ENCODE results near the gene CCDC150. TPM values are rescaled to one million over a fixed set of nuclear protein-coding genes. Genes with fewer than 3 reads are reported as not detected.

The CCDC150 gene
- total and polyA plus RNA-seq, 4 experiments from 2014 or later, result 0.44 to 0.87 TPM; not detected in 2

DNA sequence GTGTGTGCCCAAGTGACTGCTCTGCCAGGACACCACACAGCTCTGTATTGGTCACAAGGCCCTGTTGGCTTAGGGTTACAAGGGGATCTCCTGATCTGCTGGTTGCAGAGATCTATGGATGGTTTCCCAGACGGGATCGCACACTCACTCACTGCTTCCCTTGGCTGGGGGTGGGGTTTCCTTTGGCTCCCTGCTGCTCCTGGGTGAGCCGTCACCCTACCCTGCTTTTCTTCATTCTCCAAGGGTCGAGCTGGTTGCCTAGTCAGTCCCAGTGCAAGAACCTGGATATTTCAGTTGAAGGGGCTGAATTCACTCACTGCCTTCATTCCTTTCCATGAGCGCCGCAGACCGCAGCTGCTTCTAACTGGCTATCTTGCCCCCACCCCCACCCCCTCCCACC lies 103.7 kb downstream of the CCDC150 start:
- ChIA-PET POLR2A (ENCODE audit: partially characterized antibody) (no interaction called here), CTCF (ENCODE audit: partially characterized antibody) (interaction anchor here (2.6 kb wide), 1 partner anchor 7 kb away, joined by 14 read pairs; no protein-coding TSS in a partner anchor)
- H3K4me1 ChIP-seq (ENCODE audit: insufficient read depth, low read length), result no peaks in the 10 kb centered on the region
- Mint-ChIP-seq H3K9me3 (peaks cover 0 to 9% (median 3%) of the 10 kb centered on the region in 8 donors), H3K4me3 (no peak overlapping the region), H3K27me3 (no peaks in the 10 kb centered on the region), H3K4me1 (peaks cover 0 to 2% (median 0%) of the 10 kb centered on the region in 4 donors), H3K36me3 (no peaks in the 10 kb centered on the region), H3K27ac (no peak overlapping the region)
- no peak for DNase-seq
- intact Hi-C loops (cut with micrococcal nuclease), result no loop called here
- no peak overlapping the region for H3K27ac ChIP-seq (ENCODE audit: low read depth, low read length)
- H3K27me3 ChIP-seq (ENCODE audit: insufficient read depth, low read length), result no peaks in the 10 kb centered on the region
- H3K36me3 ChIP-seq (ENCODE audit: insufficient read depth, low read length), result no peaks in the 10 kb centered on the region
- H3K4me3 ChIP-seq (ENCODE audit: low read length in 2 of 2), result no peak overlapping the region
- H3K9me3 ChIP-seq (ENCODE audit: control insufficient read depth in 1 of 2, low read length in 2 of 2), result no peaks in the 10 kb centered on the region

DNA sequence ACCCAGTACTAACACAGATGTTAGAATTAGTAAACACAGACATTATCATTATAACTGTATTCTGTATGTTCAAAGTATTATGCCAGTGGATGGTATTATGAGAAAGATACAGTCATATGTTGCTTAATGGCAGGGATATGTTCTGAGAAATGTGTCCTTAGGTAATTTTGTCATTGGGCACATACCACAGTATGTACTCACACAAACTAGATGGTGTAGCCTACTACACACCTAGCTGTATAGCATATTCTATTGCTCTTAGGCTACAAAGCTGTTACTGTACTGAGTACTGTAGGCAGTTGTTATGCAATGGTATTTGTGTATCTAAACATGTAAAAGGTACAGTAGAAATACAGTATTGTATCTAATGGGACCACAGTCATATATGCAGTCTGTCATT lies 106.2 kb downstream of the CCDC150 start:
- Histone ChIP-seq H3K27ac (ENCODE audit: low read depth, low read length) (no peak overlapping the region), H3K9me3 (ENCODE audit: control insufficient read depth in 1 of 2, low read length in 2 of 2) (no peaks in the 10 kb centered on the region), H3K4me1 (ENCODE audit: insufficient read depth, low read length) (no peaks in the 10 kb centered on the region), H3K27me3 (ENCODE audit: insufficient read depth, low read length) (no peaks in the 10 kb centered on the region), H3K36me3 (ENCODE audit: insufficient read depth, low read length) (no peaks in the 10 kb centered on the region), H3K4me3 (ENCODE audit: low read length in 2 of 2) (no peak overlapping the region)
- Mint-ChIP-seq H3K9me3 (peaks cover 0 to 2% (median 0%) of the 10 kb centered on the region in 8 donors), H3K27ac (no peak overlapping the region), H3K4me3 (no peak overlapping the region), H3K4me1 (peaks cover 0 to 12% (median 3%) of the 10 kb centered on the region in 4 donors), H3K27me3 (peaks cover 0 to 1% of the 10 kb centered on the region in 2 donors), H3K36me3 (no peaks in the 10 kb centered on the region)
- ChIA-PET CTCF (ENCODE audit: partially characterized antibody) (no interaction called here), POLR2A (ENCODE audit: partially characterized antibody) (no interaction called here)
- no peak for DNase-seq
- intact Hi-C loops (cut with micrococcal nuclease), result no loop called here

DNA sequence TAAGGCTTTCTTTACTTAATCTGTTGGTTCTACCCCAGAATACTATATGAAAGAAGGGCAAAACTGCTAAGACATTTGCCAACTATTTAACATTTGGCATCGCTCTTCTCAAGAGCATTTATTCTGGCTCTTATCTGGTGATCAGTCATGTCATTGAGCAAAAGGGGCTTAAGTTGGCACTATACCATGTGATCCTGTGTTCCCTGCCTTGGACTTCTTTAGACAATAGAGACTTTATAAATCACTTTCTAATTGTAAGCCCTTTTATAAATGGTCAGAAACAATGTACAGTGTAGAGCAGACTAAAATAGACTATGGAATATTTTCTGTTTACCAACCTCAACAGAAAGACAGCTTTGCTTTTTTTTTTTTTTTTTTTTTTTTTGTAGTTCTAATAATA lies 107.9 kb downstream of the CCDC150 start:
- peaks cover 0 to 2% (median 0%) of the 10 kb centered on the region in 8 donors for H3K9me3 Mint-ChIP-seq
- no peak overlapping the region for H3K27ac Mint-ChIP-seq
- intact Hi-C loops (cut with micrococcal nuclease), result no loop called here
- H3K36me3 ChIP-seq (ENCODE audit: insufficient read depth, low read length), result no peaks in the 10 kb centered on the region
- no peak overlapping the region for H3K4me3 ChIP-seq (ENCODE audit: low read length in 2 of 2)
- DNase-seq, result no peak
- ChIA-PET POLR2A (ENCODE audit: partially characterized antibody) (no interaction called here), CTCF (ENCODE audit: partially characterized antibody) (no interaction called here)
- no peaks in the 10 kb centered on the region for H3K4me1 ChIP-seq (ENCODE audit: insufficient read depth, low read length)
- no peaks in the 10 kb centered on the region for H3K36me3 Mint-ChIP-seq
- peaks cover 0 to 1% of the 10 kb centered on the region in 2 donors for H3K27me3 Mint-ChIP-seq
- no peak overlapping the region for H3K4me3 Mint-ChIP-seq
- no peak overlapping the region for H3K27ac ChIP-seq (ENCODE audit: low read depth, low read length)
- no peaks in the 10 kb centered on the region for H3K27me3 ChIP-seq (ENCODE audit: insufficient read depth, low read length)
- H3K4me1 Mint-ChIP-seq, result peaks cover 6 to 17% (median 9%) of the 10 kb centered on the region in 4 donors
- H3K9me3 ChIP-seq (ENCODE audit: control insufficient read depth in 1 of 2, low read length in 2 of 2), result no peaks in the 10 kb centered on the region

DNA sequence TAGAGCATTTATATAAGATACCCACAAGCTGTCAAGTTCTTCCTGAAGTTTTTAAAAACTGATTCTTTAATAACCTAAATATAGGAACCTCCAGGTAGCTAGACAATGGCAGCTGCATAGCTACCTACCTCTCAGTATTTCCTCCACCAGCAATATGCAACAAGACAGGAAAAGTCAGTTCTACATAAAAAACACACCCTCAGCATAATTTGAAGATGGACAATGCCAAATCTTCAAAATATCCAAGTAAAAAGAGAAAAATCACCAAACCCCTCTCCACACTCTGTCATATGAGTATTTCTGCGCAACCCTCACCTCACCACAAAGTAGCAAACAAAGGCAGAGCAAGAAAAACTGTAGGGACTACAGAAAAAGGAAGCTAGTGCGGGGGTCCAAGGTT lies 108.6 kb downstream of the CCDC150 start:
- Histone ChIP-seq H3K36me3 (ENCODE audit: insufficient read depth, low read length) (no peaks in the 10 kb centered on the region), H3K27ac (ENCODE audit: low read depth, low read length) (no peak overlapping the region), H3K4me3 (ENCODE audit: low read length in 2 of 2) (no peak overlapping the region), H3K27me3 (ENCODE audit: insufficient read depth, low read length) (no peaks in the 10 kb centered on the region), H3K4me1 (ENCODE audit: insufficient read depth, low read length) (no peaks in the 10 kb centered on the region), H3K9me3 (ENCODE audit: control insufficient read depth in 1 of 2, low read length in 2 of 2) (no peaks in the 10 kb centered on the region)
- CTCF ChIA-PET (ENCODE audit: partially characterized antibody), result interaction anchor here (0.7 to 1.2 kb wide), 2 partner anchors 365 to 511 kb away, joined by 3 read pairs; no protein-coding TSS in a partner anchor
- Mint-ChIP-seq H3K4me3 (no peak overlapping the region), H3K27me3 (peaks cover 0 to 1% of the 10 kb centered on the region in 2 donors), H3K36me3 (peaks cover 0 to under 1% of the 10 kb centered on the region in 2 donors), H3K27ac (no peak overlapping the region), H3K9me3 (peaks cover 0 to 3% (median 0%) of the 10 kb centered on the region in 8 donors), H3K4me1 (peaks cover 6 to 17% (median 9%) of the 10 kb centered on the region in 4 donors)
- POLR2A ChIA-PET (ENCODE audit: partially characterized antibody), result interaction anchor here (0.5 kb wide), 1 partner anchor 15 kb away, joined by 3 read pairs; no protein-coding TSS in a partner anchor
- intact Hi-C loops (cut with micrococcal nuclease), result no loop called here
- DNase-seq, result no peak

DNA sequence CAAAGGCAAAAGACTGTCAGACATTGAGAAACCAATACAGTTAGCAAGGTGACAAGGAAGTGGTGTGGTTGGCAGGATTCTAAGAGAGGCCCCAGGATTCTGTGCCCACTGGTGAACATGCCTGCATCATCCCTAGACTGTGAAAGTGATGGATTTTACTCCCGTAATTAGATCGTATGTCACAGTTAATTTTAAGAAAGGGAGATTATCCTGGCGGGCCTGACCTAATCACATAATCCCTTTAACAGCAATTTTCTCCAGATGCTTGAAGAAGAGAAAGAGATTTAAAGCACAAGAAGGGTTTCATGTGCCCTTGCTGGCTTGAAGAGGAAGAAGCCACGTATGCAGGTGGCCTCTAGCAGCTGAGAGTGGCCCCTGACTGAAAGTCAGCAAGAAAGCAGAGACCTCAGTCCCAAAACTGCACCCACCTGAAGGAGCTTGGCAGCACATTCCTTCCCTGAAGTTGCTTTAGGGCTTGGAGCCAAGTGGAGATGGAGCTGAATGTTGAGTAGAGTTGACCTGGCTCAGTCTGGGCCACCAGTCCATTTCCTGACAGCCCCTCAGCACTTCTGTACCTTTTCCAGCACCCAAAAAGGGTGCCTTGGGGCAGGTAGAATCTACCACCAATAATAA lies 110.9 kb downstream of the CCDC150 start:
- ChIA-PET CTCF (ENCODE audit: partially characterized antibody) (interaction anchor here (0.9 to 2.4 kb wide), 23 partner anchors 8 to 1030 kb away, joined by 3 to 15 read pairs (median 5); no protein-coding TSS in a partner anchor), POLR2A (ENCODE audit: partially characterized antibody) (interaction anchor here (1.6 kb wide), 1 partner anchor 49 kb away, joined by 4 read pairs; the partner anchor contains the start of gene GTF3C3)
- intact Hi-C loops (cut with micrococcal nuclease), result no loop called here
- Histone ChIP-seq H3K9me3 (ENCODE audit: control insufficient read depth in 1 of 2, low read length in 2 of 2) (no peaks in the 10 kb centered on the region), H3K4me3 (ENCODE audit: low read length in 2 of 2) (no peak overlapping the region), H3K36me3 (ENCODE audit: insufficient read depth, low read length) (no peaks in the 10 kb centered on the region), H3K4me1 (ENCODE audit: insufficient read depth, low read length) (no peaks in the 10 kb centered on the region), H3K27ac (ENCODE audit: low read depth, low read length) (no peak overlapping the region), H3K27me3 (ENCODE audit: insufficient read depth, low read length) (no peaks in the 10 kb centered on the region)
- no peak for DNase-seq
- H3K4me3 Mint-ChIP-seq, result no peak overlapping the region
- H3K4me1 Mint-ChIP-seq, result peaks cover 6 to 17% (median 9%) of the 10 kb centered on the region in 4 donors
- H3K9me3 Mint-ChIP-seq, result peaks cover 0 to 24% (median 18%) of the 10 kb centered on the region in 8 donors
- H3K36me3 Mint-ChIP-seq, result peaks cover 7% of the 10 kb centered on the region in 2 donors
- peaks cover 0 to 1% of the 10 kb centered on the region in 2 donors for H3K27me3 Mint-ChIP-seq
- H3K27ac Mint-ChIP-seq, result no peak overlapping the region

DNA sequence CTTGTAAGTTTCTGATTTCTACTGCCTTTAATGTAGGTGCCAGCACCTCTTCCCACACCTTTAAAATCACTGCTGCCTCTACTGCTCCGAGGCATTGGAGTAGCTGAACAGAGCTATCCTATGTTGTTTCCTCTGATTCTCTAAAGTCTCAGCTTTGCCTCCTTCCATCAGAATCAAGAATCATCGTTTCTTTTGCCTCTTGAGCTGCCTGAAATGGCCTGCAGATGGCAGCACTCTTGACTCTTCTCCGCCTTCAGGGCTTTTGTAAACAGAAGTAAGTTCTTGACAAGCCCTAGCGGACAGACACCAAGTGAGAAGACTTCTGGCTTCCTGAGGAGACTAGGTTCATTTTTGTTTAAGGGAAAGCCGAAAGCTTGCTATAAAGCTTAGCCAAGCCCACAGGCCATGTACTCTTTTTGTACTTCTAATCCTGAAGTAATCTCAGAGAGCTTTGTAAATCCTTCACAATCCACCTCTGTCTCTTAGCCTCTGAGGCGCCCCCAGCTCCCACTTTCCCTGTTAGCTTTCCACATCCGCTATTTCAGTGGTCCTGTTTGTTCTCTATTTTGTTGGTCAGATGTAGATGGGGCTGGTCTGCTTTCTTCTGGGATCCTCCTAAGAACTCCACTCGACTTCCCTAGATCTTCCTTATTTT lies 111.6 kb downstream of the CCDC150 start:
- no peak overlapping the region for H3K4me3 ChIP-seq (ENCODE audit: low read length in 2 of 2)
- POLR2A ChIA-PET (ENCODE audit: partially characterized antibody), result interaction anchor here (1.6 kb wide), 1 partner anchor 48 kb away, joined by 4 read pairs; the partner anchor contains the start of gene GTF3C3
- Mint-ChIP-seq H3K27ac (peak overlapping the region in 3 of 7 donors; percentile 1 to 25 (median 4)), H3K4me1 (peaks cover 6 to 17% (median 9%) of the 10 kb centered on the region in 4 donors), H3K36me3 (peaks cover 11 to 13% of the 10 kb centered on the region in 2 donors), H3K9me3 (peaks cover 4 to 31% (median 24%) of the 10 kb centered on the region in 8 donors), H3K27me3 (peaks cover 0 to 1% of the 10 kb centered on the region in 2 donors), H3K4me3 (no peak overlapping the region)
- H3K27me3 ChIP-seq (ENCODE audit: insufficient read depth, low read length), result no peaks in the 10 kb centered on the region
- no peaks in the 10 kb centered on the region for H3K4me1 ChIP-seq (ENCODE audit: insufficient read depth, low read length)
- intact Hi-C loops (cut with micrococcal nuclease), result no loop called here
- peak; percentile 52 to 55 (median 53) for DNase-seq
- H3K9me3 ChIP-seq (ENCODE audit: control insufficient read depth in 1 of 2, low read length in 2 of 2), result no peaks in the 10 kb centered on the region
- H3K36me3 ChIP-seq (ENCODE audit: insufficient read depth, low read length), result no peaks in the 10 kb centered on the region
- H3K27ac ChIP-seq (ENCODE audit: low read depth, low read length), result no peak overlapping the region
- CTCF ChIA-PET (ENCODE audit: partially characterized antibody), result interaction anchor here (0.9 to 2.4 kb wide), 26 partner anchors 9 to 1029 kb away, joined by 3 to 15 read pairs (median 5); partner anchors contain the start of genes CCDC150 and GTF3C3
